Vagina (tissue), 2 donors: Measurements from ENCODE around the gene MKNK1.

Experiments used
- POLR2A ChIP-seq, 2 donors: fragments of 450-650 bp; IDR thresholded peaks; one replicate each; pipeline ENCODE4 v1.6.1; 2017; ENCODE audit warnings: antibody characterized with exemption in 2 of 2, mild to moderate bottlenecking in 2 of 2, moderate library complexity in 2 of 2
- POLR2AphosphoS5 ChIP-seq, 2 donors: sonication (generic); formaldehyde crosslinking; IDR thresholded peaks; one replicate each; pipeline ENCODE4 v1.9.0; 2017; ENCODE audit warnings: antibody characterized with exemption in 2 of 2, mild to moderate bottlenecking in 2 of 2, low read depth in 1 of 2; ENCODE audit not compliant: insufficient read depth in 1 of 2
- TF ChIP-seq, protein P1 (sequence below), 3 experiments: fragments of 450-650 bp in 2 of 3; fragments of 200-600 bp in 1 of 3; sonication (generic) in 1 of 3; IDR thresholded peaks; one replicate each; pipeline ENCODE4 v1.5.1; 2017 to 2019; ENCODE audit warnings: antibody characterized with exemption in 3 of 3, mild to moderate bottlenecking in 2 of 3, moderate library complexity in 2 of 3

DNA sequence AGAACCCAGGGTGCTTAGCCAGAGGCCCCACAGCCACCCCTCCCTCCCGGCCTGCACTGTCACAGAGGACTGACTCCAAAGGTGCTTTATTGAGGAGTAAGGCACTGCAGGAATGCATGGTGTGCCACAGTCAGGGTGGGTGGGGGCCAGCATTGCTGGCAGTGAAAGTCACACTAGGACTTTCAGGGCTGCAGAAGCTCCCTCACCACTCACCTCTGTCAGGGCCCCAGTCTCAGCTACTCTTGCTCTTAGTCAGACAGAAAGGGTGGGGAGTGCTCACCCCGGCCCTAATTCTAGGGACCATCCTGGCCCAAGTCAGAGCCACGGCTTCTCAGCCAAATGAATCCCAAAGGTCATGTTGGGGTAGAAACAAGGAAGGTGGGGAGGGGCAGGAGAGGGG, 72.0 kb downstream of the MKNK1 start:
- TF ChIP-seq, protein P1, sequence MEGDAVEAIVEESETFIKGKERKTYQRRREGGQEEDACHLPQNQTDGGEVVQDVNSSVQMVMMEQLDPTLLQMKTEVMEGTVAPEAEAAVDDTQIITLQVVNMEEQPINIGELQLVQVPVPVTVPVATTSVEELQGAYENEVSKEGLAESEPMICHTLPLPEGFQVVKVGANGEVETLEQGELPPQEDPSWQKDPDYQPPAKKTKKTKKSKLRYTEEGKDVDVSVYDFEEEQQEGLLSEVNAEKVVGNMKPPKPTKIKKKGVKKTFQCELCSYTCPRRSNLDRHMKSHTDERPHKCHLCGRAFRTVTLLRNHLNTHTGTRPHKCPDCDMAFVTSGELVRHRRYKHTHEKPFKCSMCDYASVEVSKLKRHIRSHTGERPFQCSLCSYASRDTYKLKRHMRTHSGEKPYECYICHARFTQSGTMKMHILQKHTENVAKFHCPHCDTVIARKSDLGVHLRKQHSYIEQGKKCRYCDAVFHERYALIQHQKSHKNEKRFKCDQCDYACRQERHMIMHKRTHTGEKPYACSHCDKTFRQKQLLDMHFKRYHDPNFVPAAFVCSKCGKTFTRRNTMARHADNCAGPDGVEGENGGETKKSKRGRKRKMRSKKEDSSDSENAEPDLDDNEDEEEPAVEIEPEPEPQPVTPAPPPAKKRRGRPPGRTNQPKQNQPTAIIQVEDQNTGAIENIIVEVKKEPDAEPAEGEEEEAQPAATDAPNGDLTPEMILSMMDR (IDR thresholded peaks at IDR 0.05): no peak
- TF ChIP-seq POLR2A (IDR thresholded peaks at IDR 0.05): no peak
- TF ChIP-seq POLR2AphosphoS5 (IDR thresholded peaks at IDR 0.05; ENCODE audit: insufficient read depth in 1 of 2, low read depth in 1 of 2): no peak
